ENCODE measurements around the gene LBX1. TPM values are rescaled to one million over a fixed set of nuclear protein-coding genes. Genes with fewer than 3 reads are reported as not detected.

Gene LBX1
- total and polyA plus RNA-seq, 7 donors = not detected

- peaks cover 0 to 5% (median 2%) of the 10 kb centered on the region in 4 donors for H3K9me3 ChIP-seq
- H3K27ac ChIP-seq = no peak overlapping the region
- intact Hi-C loops (cut with DNase I) = no loop called here
- no peak overlapping the region for H3K4me3 ChIP-seq
- no peaks in the 10 kb centered on the region for H3K36me3 ChIP-seq
- H3K4me1 ChIP-seq = no peaks in the 10 kb centered on the region
- peaks cover 3 to 42% (median 22%) of the 10 kb centered on the region in 3 donors for H3K27me3 ChIP-seq
- TF ChIP-seq EP300 (IDR thresholded peaks at IDR 0.05) = no peak
- TF ChIP-seq, protein P1, sequence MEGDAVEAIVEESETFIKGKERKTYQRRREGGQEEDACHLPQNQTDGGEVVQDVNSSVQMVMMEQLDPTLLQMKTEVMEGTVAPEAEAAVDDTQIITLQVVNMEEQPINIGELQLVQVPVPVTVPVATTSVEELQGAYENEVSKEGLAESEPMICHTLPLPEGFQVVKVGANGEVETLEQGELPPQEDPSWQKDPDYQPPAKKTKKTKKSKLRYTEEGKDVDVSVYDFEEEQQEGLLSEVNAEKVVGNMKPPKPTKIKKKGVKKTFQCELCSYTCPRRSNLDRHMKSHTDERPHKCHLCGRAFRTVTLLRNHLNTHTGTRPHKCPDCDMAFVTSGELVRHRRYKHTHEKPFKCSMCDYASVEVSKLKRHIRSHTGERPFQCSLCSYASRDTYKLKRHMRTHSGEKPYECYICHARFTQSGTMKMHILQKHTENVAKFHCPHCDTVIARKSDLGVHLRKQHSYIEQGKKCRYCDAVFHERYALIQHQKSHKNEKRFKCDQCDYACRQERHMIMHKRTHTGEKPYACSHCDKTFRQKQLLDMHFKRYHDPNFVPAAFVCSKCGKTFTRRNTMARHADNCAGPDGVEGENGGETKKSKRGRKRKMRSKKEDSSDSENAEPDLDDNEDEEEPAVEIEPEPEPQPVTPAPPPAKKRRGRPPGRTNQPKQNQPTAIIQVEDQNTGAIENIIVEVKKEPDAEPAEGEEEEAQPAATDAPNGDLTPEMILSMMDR (IDR thresholded peaks at IDR 0.05) = no peak
- TF ChIP-seq POLR2A (IDR thresholded peaks at IDR 0.05) = no peak
- TF ChIP-seq POLR2AphosphoS5 (IDR thresholded peaks at IDR 0.05) = no peak
- no peak for DNase-seq
- WGBS, 2 donors = 89 to 93% methylated on average over 4 of the region's 4 CpGs
These were observed 29.1 kb upstream of the LBX1 start for GRCh38 chr10:101258179-101258885.

- Histone ChIP-seq H3K27me3 (peaks cover 3 to 42% (median 22%) of the 10 kb centered on the region in 3 donors), H3K36me3 (no peaks in the 10 kb centered on the region), H3K27ac (no peak overlapping the region), H3K4me3 (no peak overlapping the region), H3K4me1 (no peaks in the 10 kb centered on the region), H3K9me3 (peaks cover 0 to 5% (median 2%) of the 10 kb centered on the region in 4 donors)
- intact Hi-C loops (cut with DNase I) = no loop called here
- no peak for DNase-seq
- TF ChIP-seq POLR2A (IDR thresholded peaks at IDR 0.05) = no peak
- TF ChIP-seq, protein P1 (IDR thresholded peaks at IDR 0.05) = no peak
- TF ChIP-seq EP300 (IDR thresholded peaks at IDR 0.05) = no peak
- TF ChIP-seq POLR2AphosphoS5 (IDR thresholded peaks at IDR 0.05) = no peak
- 88 to 97% methylated on average over 4 of the region's 4 CpGs for WGBS, 2 donors
These were observed 28.2 kb upstream of the LBX1 start for GRCh38 chr10:101257491-101257890.

GRCh38 chr10:101257084-101257483 is 27.8 kb upstream of the LBX1 start:
- no peaks in the 10 kb centered on the region for H3K36me3 ChIP-seq
- no peak overlapping the region for H3K4me3 ChIP-seq
- H3K9me3 ChIP-seq = peaks cover 0 to 5% (median 2%) of the 10 kb centered on the region in 4 donors
- H3K27me3 ChIP-seq = peaks cover 3 to 41% (median 22%) of the 10 kb centered on the region in 3 donors
- H3K27ac ChIP-seq = no peak overlapping the region
- intact Hi-C loops (cut with DNase I) = no loop called here
- WGBS, 2 donors = 72 to 79% methylated on average over 3 of the region's 3 CpGs
- TF ChIP-seq, protein P1 (IDR thresholded peaks at IDR 0.05) = no peak
- TF ChIP-seq POLR2A (IDR thresholded peaks at IDR 0.05) (no peak), POLR2AphosphoS5 (IDR thresholded peaks at IDR 0.05) (no peak), EP300 (IDR thresholded peaks at IDR 0.05) (no peak)
- H3K4me1 ChIP-seq = no peaks in the 10 kb centered on the region
- DNase-seq = no peak

GRCh38 chr10:101256387-101256786 is 27.1 kb upstream of the LBX1 start:
- no peaks in the 10 kb centered on the region for H3K4me1 ChIP-seq
- WGBS, 2 donors = 92 to 95% methylated on average over 1 of the region's 1 CpG
- peaks cover 3 to 40% (median 19%) of the 10 kb centered on the region in 3 donors for H3K27me3 ChIP-seq
- TF ChIP-seq POLR2AphosphoS5 (IDR thresholded peaks at IDR 0.05) (no peak), EP300 (IDR thresholded peaks at IDR 0.05) (no peak), POLR2A (IDR thresholded peaks at IDR 0.05) (no peak)
- TF ChIP-seq, protein P1 (IDR thresholded peaks at IDR 0.05) = no peak
- no peak for DNase-seq
- H3K27ac ChIP-seq = no peak overlapping the region
- H3K36me3 ChIP-seq = no peaks in the 10 kb centered on the region
- H3K9me3 ChIP-seq = peaks cover 0 to 5% (median 2%) of the 10 kb centered on the region in 4 donors
- no peak overlapping the region for H3K4me3 ChIP-seq
- intact Hi-C loops (cut with DNase I) = no loop called here

Measured in sigmoid colon (tissue), 7 donors.